PC-3 (cell line): Measurements from ENCODE around the gene STK11IP. TPM values are rescaled to one million over a fixed set of nuclear protein-coding genes. Genes with fewer than 3 reads are reported as not detected.

ENCODE experiments used
- ATAC-seq: fragments of 200-7000 bp; cut with Tn5 transposase; 2 replicates; pipeline ENCODE4 v1.9.1; 2020; ENCODE audit warnings: mild to moderate bottlenecking, moderate library complexity
- BruUV-seq: library from RNA; stranded (reverse); fragments of 400-500 nt; replicated peaks from 2 replicates; lab custom pipeline; 2021; lab: Mats Ljungman, UMichigan
- CTCF ChIA-PET: fragments of 300-600 bp; sonication (Branson Sonifier 250); formaldehyde crosslinking; loops from one replicate; lab custom pipeline; 2022; ENCODE audit warnings: antibody characterized with exemption; lab: Charles Lee
- POLR2A ChIA-PET: fragments of 300-600 bp; sonication (Branson Sonifier 250); formaldehyde crosslinking; loops from one replicate; lab custom pipeline; 2022; ENCODE audit warnings: antibody characterized with exemption; ENCODE audit not compliant: unreplicated experiment; lab: Charles Lee
- DNase-seq: peaks from one replicate; pipeline ENCODE4 v3.0.0-alpha.2; 2015
- H2AFZ ChIP-seq: fragments of 300-600 bp; sonication (generic); 2 replicates; pipeline ENCODE4 v1.6.0; 2016; ENCODE audit warnings: antibody characterized with exemption, low read length
- H3F3A ChIP-seq: fragments of 300-600 bp; sonication (generic); one replicate; pipeline ENCODE4 v1.6.0; 2017; ENCODE audit warnings: antibody characterized with exemption, low read length, control low read depth, mild to moderate bottlenecking; ENCODE audit not compliant: unreplicated experiment
- H3K27ac ChIP-seq: fragments of 300-600 bp; sonication (generic); 2 replicates; pipeline ENCODE4 v1.5.1; 2016; ENCODE audit warnings: mild to moderate bottlenecking, low read length
- H3K27me3 ChIP-seq: fragments of 300-600 bp; sonication (generic); 2 replicates; pipeline ENCODE4 v1.6.1; 2016; ENCODE audit warnings: low read length, mixed read lengths
- H3K36me3 ChIP-seq: fragments of 300-600 bp; sonication (generic); 2 replicates; pipeline ENCODE4 v1.6.1; 2016; ENCODE audit warnings: low read depth, mixed run types, low read length, mixed read lengths
- H3K4me1 ChIP-seq: fragments of 300-600 bp; sonication (generic); 2 replicates; pipeline ENCODE4 v1.5.1; 2016; ENCODE audit warnings: low read length; ENCODE audit not compliant: insufficient read depth
- H3K4me2 ChIP-seq: fragments of 300-600 bp; sonication (generic); 2 replicates; pipeline ENCODE4 v1.6.0; 2016; ENCODE audit warnings: low read length
- H3K4me3 ChIP-seq: fragments of 300-600 bp; sonication (generic); 2 replicates; pipeline ENCODE4 v1.5.1; 2016; ENCODE audit warnings: mild to moderate bottlenecking, low read length, mixed read lengths
- H3K79me2 ChIP-seq: fragments of 300-600 bp; sonication (generic); 2 replicates; pipeline ENCODE4 v1.6.1; 2017; ENCODE audit warnings: low read length, mixed read lengths
- H3K9ac ChIP-seq: fragments of 300-600 bp; sonication (generic); 2 replicates; pipeline ENCODE4 v1.6.0; 2016; ENCODE audit warnings: mild to moderate bottlenecking, low read length
- H3K9me2 ChIP-seq: fragments of 300-600 bp; sonication (generic); replicated peaks from 2 replicates; pipeline ENCODE4 v1.6.1; 2016; ENCODE audit warnings: mixed run types, low read length, mixed read lengths
- H3K9me3 ChIP-seq: fragments of 300-600 bp; sonication (generic); 2 replicates; pipeline ENCODE4 v1.6.1; 2016; ENCODE audit warnings: low read length, mixed read lengths
- H4K20me1 ChIP-seq: fragments of 300-600 bp; sonication (generic); 2 replicates; pipeline ENCODE4 v1.6.1; 2016; ENCODE audit warnings: low read length, mixed read lengths
- EZH2 ChIP-seq: fragments of 300-600 bp; sonication (generic); IDR thresholded peaks from one replicate; pipeline ENCODE4 v1.6.1; 2017; ENCODE audit warnings: antibody characterized with exemption, mild to moderate bottlenecking, low read length; ENCODE audit not compliant: unreplicated experiment
- EZH2phosphoT487 ChIP-seq: fragments of 300-600 bp; sonication (generic); IDR thresholded peaks from 2 replicates; pipeline ENCODE4 v1.6.1; 2018; ENCODE audit warnings: mild to moderate bottlenecking, antibody characterized with exemption, low read length, borderline replicate concordance
- intact Hi-C: fragments of 100-400 bp; cut with micrococcal nuclease; formaldehyde crosslinking; loops from 2 replicates; pipeline ENCODE4 v1.9.0; 2023
- total RNA-seq: library from RNA; depleted of rRNA; stranded (reverse); fragments of >200 nt; gene quantifications from 2 replicates; pipeline ENCODE4 v1.2.3, GENCODE V29; 2014
- TF ChIP-seq, protein P1 (sequence below): fragments of 300-600 bp; sonication (generic); conservative IDR thresholded peaks from 2 replicates; pipeline ENCODE4 v1.5.1; 2017; ENCODE audit warnings: antibody characterized with exemption, low read depth, mild to moderate bottlenecking, low read length

Gene STK11IP
- total RNA-seq, 1 experiment from 2014 or later = 17.7 TPM

DNA sequence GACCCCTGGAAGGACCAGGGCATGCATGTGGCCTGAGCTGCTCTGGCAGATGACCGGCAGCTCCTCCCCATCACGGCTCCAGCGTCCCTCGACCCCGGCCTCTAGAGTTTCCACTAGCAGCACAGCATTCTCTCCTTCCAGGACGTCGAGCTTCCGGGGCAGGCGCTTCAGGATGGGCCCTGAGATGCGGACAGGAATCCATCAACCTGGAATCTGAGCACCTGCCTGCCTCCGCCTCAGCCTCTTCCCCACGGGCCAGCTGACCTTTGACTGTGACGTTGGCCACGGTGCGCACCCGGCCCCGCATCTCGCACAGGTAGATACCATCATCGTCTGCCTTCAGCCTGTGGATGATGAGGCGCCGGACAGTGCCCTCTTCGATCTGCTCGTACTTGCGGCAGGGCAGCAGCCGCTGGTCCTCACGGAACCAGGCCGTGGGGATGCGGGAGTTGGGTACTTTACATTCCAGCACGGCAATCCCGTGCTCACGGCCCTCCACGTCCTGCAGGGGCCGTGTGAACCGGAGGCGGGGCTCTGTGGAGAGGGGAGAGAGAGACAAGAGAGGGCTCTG, 29.8 kb upstream of the STK11IP start:
- Histone ChIP-seq H3F3A (no peaks in the 10 kb centered on the region), H3K79me2 (peaks cover 20% of the 10 kb centered on the region), H2AFZ (no peak overlapping the region), H3K9ac (no peak overlapping the region), H3K4me2 (no peak overlapping the region), H3K9me2 (no peaks in the 10 kb centered on the region), H3K36me3 (no peaks in the 10 kb centered on the region; the same call in 1 of the 2 replicates), H4K20me1 (no peaks in the 10 kb centered on the region), H3K4me3 (no peak overlapping the region), H3K27me3 (no peaks in the 10 kb centered on the region), H3K9me3 (no peaks in the 10 kb centered on the region), H3K27ac (no peak overlapping the region), H3K4me1 (peaks cover 24% of the 10 kb centered on the region)
- intact Hi-C loops = no loop called here
- POLR2A ChIA-PET = no interaction called here
- BruUV-seq = no TSS peak
- ATAC-seq = no peak
- no peak for TF ChIP-seq EZH2
- TF ChIP-seq, protein P1, sequence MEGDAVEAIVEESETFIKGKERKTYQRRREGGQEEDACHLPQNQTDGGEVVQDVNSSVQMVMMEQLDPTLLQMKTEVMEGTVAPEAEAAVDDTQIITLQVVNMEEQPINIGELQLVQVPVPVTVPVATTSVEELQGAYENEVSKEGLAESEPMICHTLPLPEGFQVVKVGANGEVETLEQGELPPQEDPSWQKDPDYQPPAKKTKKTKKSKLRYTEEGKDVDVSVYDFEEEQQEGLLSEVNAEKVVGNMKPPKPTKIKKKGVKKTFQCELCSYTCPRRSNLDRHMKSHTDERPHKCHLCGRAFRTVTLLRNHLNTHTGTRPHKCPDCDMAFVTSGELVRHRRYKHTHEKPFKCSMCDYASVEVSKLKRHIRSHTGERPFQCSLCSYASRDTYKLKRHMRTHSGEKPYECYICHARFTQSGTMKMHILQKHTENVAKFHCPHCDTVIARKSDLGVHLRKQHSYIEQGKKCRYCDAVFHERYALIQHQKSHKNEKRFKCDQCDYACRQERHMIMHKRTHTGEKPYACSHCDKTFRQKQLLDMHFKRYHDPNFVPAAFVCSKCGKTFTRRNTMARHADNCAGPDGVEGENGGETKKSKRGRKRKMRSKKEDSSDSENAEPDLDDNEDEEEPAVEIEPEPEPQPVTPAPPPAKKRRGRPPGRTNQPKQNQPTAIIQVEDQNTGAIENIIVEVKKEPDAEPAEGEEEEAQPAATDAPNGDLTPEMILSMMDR = no peak
- no peak for TF ChIP-seq EZH2phosphoT487
- CTCF ChIA-PET = no interaction called here
- DNase-seq = no peak

DNA sequence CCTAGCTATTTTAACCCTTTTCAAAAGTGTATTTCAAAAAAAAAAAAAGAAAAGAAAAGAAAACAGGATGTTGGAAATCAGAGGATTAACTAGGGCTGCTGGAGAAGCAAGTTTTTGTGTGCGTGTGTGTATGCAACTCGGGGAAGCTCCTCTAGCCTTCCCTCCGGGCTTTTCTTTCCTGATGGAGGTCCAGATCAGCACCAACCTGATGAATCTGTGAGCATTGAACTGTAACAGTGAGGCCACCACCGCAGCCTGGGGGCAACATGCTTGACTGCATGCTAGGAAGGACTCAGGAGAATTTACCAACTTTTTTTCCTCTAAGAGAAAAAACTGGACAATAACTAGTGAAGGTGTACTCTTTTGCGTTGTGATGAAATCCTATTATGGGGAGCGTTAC, 28.6 kb upstream of the STK11IP start:
- ChIA-PET POLR2A (no interaction called here), CTCF (no interaction called here)
- no peak overlapping the region for H2AFZ ChIP-seq
- H3K9ac ChIP-seq = no peak overlapping the region
- H3K9me3 ChIP-seq = no peaks in the 10 kb centered on the region
- H3K4me1 ChIP-seq = peaks cover 24% of the 10 kb centered on the region
- no peaks in the 10 kb centered on the region; the same call in 1 of the 2 replicates for H3K36me3 ChIP-seq
- no peak overlapping the region for H3K27ac ChIP-seq
- no peaks in the 10 kb centered on the region for H4K20me1 ChIP-seq
- H3K4me3 ChIP-seq = no peak overlapping the region
- intact Hi-C loops = no loop called here
- no TSS peak for BruUV-seq
- no peaks in the 10 kb centered on the region for H3K27me3 ChIP-seq
- H3K79me2 ChIP-seq = peaks cover 20% of the 10 kb centered on the region
- TF ChIP-seq EZH2phosphoT487 (no peak), EZH2 (no peak)
- TF ChIP-seq, protein P1 = no peak
- no peak for DNase-seq
- H3K9me2 ChIP-seq = no peaks in the 10 kb centered on the region
- H3K4me2 ChIP-seq = peak overlapping the region; percentile 86; the same call in 1 of the 2 replicates
- no peak for ATAC-seq
- H3F3A ChIP-seq = no peaks in the 10 kb centered on the region

DNA sequence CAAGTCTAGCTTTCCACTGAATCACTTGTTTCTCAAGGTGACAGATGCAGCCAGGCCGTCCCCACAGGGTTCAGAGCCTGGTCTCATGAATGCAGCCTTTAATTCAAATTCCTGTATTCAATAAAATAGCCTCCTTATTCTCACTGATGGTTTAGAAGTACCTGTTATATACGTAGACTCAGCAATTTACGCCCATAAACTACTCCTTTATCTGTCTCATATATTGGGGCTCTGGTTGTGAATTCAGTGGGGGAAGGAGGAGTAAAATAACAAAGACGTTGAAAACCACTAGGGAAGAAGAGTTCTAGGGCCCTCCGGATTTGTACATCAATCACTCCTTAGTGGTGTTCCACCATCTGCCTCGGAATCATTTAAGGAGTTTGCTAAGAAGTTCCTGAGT, 28.0 kb upstream of the STK11IP start:
- Histone ChIP-seq H3K9ac (peak overlapping the region; percentile 74), H3K4me1 (peaks cover 24% of the 10 kb centered on the region), H3K27me3 (no peaks in the 10 kb centered on the region), H3K36me3 (no peaks in the 10 kb centered on the region; the same call in 1 of the 2 replicates), H3K4me3 (peak overlapping the region; percentile 72), H4K20me1 (no peaks in the 10 kb centered on the region), H3K9me3 (no peaks in the 10 kb centered on the region), H2AFZ (0 out of 2 replicates have a peak overlapping the region, but pooled peaks have one; percentile 50), H3K27ac (no peak overlapping the region), H3K9me2 (no peaks in the 10 kb centered on the region), H3K4me2 (peak overlapping the region; percentile 86), H3F3A (no peaks in the 10 kb centered on the region), H3K79me2 (peaks cover 20% of the 10 kb centered on the region)
- DNase-seq (no peak), ATAC-seq (no peak)
- TSS peak; percentile 36 for BruUV-seq
- POLR2A ChIA-PET = no interaction called here
- TF ChIP-seq, protein P1 = no peak
- TF ChIP-seq EZH2phosphoT487 = no peak
- no peak for TF ChIP-seq EZH2
- intact Hi-C loops = loop anchor here (2.0 kb wide), 1 partner anchor 73 kb away; no protein-coding TSS in a partner anchor
- CTCF ChIA-PET = no interaction called here
